Upper lobe of left lung (tissue), 6 donors: Measurements from ENCODE around the gene CTTN. TPM values are rescaled to one million over a fixed set of nuclear protein-coding genes. Genes with fewer than 3 reads are reported as not detected.

Source experiments
- ATAC-seq, 2 donors: fragments of 200-7000 bp; cut with Tn5 transposase; one replicate each; pipeline ENCODE4 v1.9.1; 2022; ENCODE audit warnings: mild to moderate bottlenecking in 2 of 2, moderate library complexity in 2 of 2; ENCODE audit not compliant: low FRiP score in 2 of 2
- DNase-seq, 2 donors: peaks; one replicate each; pipeline ENCODE4 v3.0.0-alpha.2; 2019 to 2020
- H3K27ac ChIP-seq, 4 donors: fragments of 200-600 bp; sonication (generic); one replicate each; pipeline ENCODE4 v1.5.1; 2016 to 2019
- H3K27me3 ChIP-seq, 4 donors: fragments of 200-600 bp; sonication (generic); one replicate each; pipeline ENCODE4 v1.5.1; 2017 to 2019
- H3K36me3 ChIP-seq, 4 donors: fragments of 200-600 bp; sonication (generic); one replicate each; pipeline ENCODE4 v1.5.1; 2016 to 2019
- H3K4me1 ChIP-seq, 4 donors: fragments of 200-600 bp; sonication (generic); one replicate each; pipeline ENCODE4 v1.5.1; 2018 to 2019
- H3K4me3 ChIP-seq, 4 donors: fragments of 200-600 bp; sonication (generic); one replicate each; pipeline ENCODE4 v1.5.1; 2017 to 2019; ENCODE audit warnings: mild to moderate bottlenecking in 2 of 4, moderate library complexity in 1 of 4
- H3K9me3 ChIP-seq, 4 donors: fragments of 200-600 bp; sonication (generic); one replicate each; pipeline ENCODE4 v1.5.1; 2018 to 2019
- EP300 ChIP-seq, 4 donors: sonication (generic); formaldehyde crosslinking; IDR thresholded peaks; one replicate each; pipeline ENCODE4 v1.5.1; 2017; ENCODE audit warnings: antibody characterized with exemption in 4 of 4, control low read depth in 2 of 4
- POLR2A ChIP-seq, 4 donors: fragments of 450-650 bp; IDR thresholded peaks; one replicate each; pipeline ENCODE4 v1.5.1; 2016 to 2017; ENCODE audit warnings: antibody characterized with exemption in 4 of 4, mild to moderate bottlenecking in 2 of 4
- POLR2AphosphoS5 ChIP-seq, 2 donors: sonication (generic); formaldehyde crosslinking; IDR thresholded peaks; one replicate each; pipeline ENCODE4 v1.5.1; 2017; ENCODE audit warnings: antibody characterized with exemption in 2 of 2
- WGBS, 2 donors: methylation state at CpG; one replicate each; pipeline ENCODE4 v1.1.5; 2017 to 2018; 5-methylcytosine and 5-hydroxymethylcytosine counted together
- total RNA-seq, 6 donors: library from RNA; depleted of rRNA in 4 of 6; stranded (reverse); fragments of >200 nt in 4 of 6; gene quantifications; one replicate each; pipeline versions ENCODE4 v1.1.0 to v1.2.1, GENCODE V29; 2016 to 2021
- TF ChIP-seq, protein P1 (sequence below), 6 experiments: fragments of 450-650 bp in 4 of 6; fragments of 200-600 bp in 2 of 6; sonication (generic) in 2 of 6; IDR thresholded peaks; one replicate each; pipeline ENCODE4 v1.5.1; 2016 to 2019; ENCODE audit warnings: antibody characterized with exemption in 6 of 6
- donor health status: DM: no; HTN: no; CAD: no; lungs with moderate emphysema.
- donor health status: DM: no; HTN: yes; CAD: no; lungs with severe emphysema.

The CTTN gene
- total RNA-seq, 6 donors from 2014 or later, result 175 to 413 (median 218) TPM

DNA sequence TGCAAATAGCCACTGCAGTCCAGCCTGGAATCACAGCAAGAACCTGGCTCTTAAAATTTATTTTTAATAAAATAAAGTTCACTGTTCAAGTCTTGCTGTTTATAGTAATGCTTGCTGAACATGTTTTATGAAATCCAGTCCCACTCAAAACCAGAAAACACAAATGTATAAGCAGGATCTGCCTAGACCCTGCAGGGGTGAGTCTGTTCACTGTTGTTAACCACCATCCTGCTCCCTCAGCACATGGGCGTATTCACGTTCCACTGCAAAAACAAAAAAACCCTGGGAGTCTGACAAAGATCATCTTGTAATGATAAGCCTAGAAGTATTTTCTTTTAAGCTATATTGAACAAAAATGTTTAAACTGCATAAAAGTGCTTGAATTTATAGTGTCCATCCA is 45.0 kb upstream of the CTTN start:
- peaks cover 24 to 87% (median 56%) of the 10 kb centered on the region in 4 donors for H3K36me3 ChIP-seq
- no peaks in the 10 kb centered on the region for H3K27me3 ChIP-seq
- no peak overlapping the region for H3K4me3 ChIP-seq
- no peak overlapping the region for H3K27ac ChIP-seq
- DNase-seq, result no peak
- no peaks in the 10 kb centered on the region for H3K4me1 ChIP-seq
- TF ChIP-seq, protein P1, sequence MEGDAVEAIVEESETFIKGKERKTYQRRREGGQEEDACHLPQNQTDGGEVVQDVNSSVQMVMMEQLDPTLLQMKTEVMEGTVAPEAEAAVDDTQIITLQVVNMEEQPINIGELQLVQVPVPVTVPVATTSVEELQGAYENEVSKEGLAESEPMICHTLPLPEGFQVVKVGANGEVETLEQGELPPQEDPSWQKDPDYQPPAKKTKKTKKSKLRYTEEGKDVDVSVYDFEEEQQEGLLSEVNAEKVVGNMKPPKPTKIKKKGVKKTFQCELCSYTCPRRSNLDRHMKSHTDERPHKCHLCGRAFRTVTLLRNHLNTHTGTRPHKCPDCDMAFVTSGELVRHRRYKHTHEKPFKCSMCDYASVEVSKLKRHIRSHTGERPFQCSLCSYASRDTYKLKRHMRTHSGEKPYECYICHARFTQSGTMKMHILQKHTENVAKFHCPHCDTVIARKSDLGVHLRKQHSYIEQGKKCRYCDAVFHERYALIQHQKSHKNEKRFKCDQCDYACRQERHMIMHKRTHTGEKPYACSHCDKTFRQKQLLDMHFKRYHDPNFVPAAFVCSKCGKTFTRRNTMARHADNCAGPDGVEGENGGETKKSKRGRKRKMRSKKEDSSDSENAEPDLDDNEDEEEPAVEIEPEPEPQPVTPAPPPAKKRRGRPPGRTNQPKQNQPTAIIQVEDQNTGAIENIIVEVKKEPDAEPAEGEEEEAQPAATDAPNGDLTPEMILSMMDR (IDR thresholded peaks at IDR 0.05), result no peak
- no peak for TF ChIP-seq POLR2A (IDR thresholded peaks at IDR 0.05)
- no peak for TF ChIP-seq EP300 (IDR thresholded peaks at IDR 0.05)
- TF ChIP-seq POLR2AphosphoS5 (IDR thresholded peaks at IDR 0.05), result no peak
- 92 to 93% methylated on average over 2 of the region's 2 CpGs for WGBS, 2 donors
- no peak for ATAC-seq
- H3K9me3 ChIP-seq, result no peaks in the 10 kb centered on the region

DNA sequence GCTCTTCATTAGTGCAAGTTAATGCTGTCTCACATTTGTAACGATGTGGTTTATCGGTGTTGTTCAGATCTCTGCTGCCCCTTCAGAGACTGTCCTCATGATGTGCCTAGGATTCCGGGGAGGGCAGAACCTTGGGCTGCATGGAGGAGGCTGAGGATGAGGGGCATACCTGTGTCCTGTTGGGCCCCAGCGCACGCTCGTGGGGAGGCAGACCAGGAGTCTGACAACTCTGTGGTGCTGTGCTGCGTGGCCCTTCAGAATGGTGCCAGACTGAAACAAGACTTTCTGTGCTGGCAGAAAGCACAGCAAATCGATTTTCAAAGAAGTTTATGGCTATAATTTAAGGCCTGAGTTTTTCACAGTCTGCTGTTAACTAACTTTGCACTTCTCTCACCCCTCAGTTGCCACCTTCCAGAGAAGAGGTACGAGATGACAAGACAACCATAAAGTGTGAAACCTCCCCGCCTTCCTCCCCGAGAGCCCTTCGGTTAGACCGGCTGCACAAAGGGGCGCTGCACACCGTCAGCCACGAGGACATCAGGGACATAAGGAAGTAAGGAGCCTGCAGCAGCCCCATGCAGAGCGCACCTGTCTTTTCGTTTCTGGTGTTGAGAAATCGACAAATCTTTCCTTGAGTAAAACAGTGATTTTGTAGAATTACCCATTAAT is 44.3 kb upstream of the CTTN start:
- ATAC-seq, result no peak
- TF ChIP-seq EP300 (IDR thresholded peaks at IDR 0.05) (no peak), POLR2AphosphoS5 (IDR thresholded peaks at IDR 0.05) (no peak)
- TF ChIP-seq, protein P1 (IDR thresholded peaks at IDR 0.05), result no peak

DNA sequence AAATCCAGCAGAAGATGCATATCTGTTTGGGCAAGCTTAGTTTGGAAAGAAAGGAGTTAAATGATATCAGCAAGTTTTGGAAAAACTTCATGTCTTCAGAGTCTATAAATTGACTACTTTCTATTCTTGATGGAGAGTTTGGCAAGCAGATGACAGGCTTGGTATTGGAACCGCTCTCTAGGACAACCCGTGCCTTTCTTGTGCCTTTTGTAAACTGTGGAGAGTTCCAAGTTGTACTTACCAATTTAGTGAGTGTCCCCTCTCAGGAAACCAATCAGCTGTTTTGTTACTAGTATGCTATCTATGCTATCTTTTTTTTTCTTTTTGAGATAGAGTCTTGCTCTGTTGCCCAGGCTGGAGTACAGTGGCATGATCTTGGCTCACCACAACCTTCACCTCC is 43.7 kb upstream of the CTTN start:
- TF ChIP-seq POLR2A (IDR thresholded peaks at IDR 0.05) (no peak), POLR2AphosphoS5 (IDR thresholded peaks at IDR 0.05) (no peak), EP300 (IDR thresholded peaks at IDR 0.05) (no peak)
- TF ChIP-seq, protein P1 (IDR thresholded peaks at IDR 0.05), result no peak
- Histone ChIP-seq H3K9me3 (no peaks in the 10 kb centered on the region), H3K27me3 (no peaks in the 10 kb centered on the region), H3K27ac (no peak overlapping the region), H3K36me3 (peaks cover 18 to 87% (median 56%) of the 10 kb centered on the region in 4 donors), H3K4me3 (no peak overlapping the region), H3K4me1 (no peaks in the 10 kb centered on the region)
- DNase-seq (no peak), ATAC-seq (no peak)
- 83 to 98% methylated on average over 2 of the region's 2 CpGs for WGBS, 2 donors

More for the DNA sequence above, 44.3 kb upstream of the CTTN start:
- peaks cover 23 to 87% (median 55%) of the 10 kb centered on the region in 4 donors for H3K36me3 ChIP-seq
- H3K4me3 ChIP-seq, result no peak overlapping the region
- no peaks in the 10 kb centered on the region for H3K4me1 ChIP-seq
- H3K27me3 ChIP-seq, result no peaks in the 10 kb centered on the region
- no peak for DNase-seq
- WGBS, 2 donors, result 88 to 91% methylated on average over 17 to 19 of the region's 19 CpGs
- no peaks in the 10 kb centered on the region for H3K9me3 ChIP-seq
- no peak overlapping the region for H3K27ac ChIP-seq

DNA sequence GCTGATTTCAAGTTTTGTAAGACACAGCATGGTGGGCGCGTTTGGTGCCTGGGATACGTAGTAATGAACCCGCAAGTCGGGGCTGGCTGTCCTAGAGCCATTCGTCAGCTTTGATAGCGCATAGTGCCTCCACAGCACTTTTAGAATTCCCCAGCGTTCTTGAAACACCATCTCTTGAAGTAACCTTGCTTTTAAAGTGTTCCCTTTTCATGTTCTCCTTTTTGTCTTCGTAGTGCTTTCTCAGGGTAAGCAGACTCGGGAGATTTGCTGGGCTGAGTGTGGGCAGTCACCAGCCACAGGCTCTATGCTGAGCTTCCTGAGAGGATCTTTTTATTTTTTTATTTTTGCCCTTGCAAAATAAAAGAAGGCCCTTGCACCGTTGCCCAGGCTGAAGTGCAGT is 39.6 kb upstream of the CTTN start:
- TF ChIP-seq, protein P1 (IDR thresholded peaks at IDR 0.05), result no peak
- no peak for TF ChIP-seq EP300 (IDR thresholded peaks at IDR 0.05)
- TF ChIP-seq POLR2A (IDR thresholded peaks at IDR 0.05), result no peak
- H3K4me1 ChIP-seq, result no peaks in the 10 kb centered on the region
- H3K36me3 ChIP-seq, result peaks cover 23 to 97% (median 74%) of the 10 kb centered on the region in 4 donors
- no peaks in the 10 kb centered on the region for H3K9me3 ChIP-seq
- no peaks in the 10 kb centered on the region for H3K27me3 ChIP-seq
- ATAC-seq (peak in 1 of 2 donors; percentile 64), DNase-seq (no peak)
- no peak overlapping the region for H3K4me3 ChIP-seq
- 68 to 85% methylated on average over 11 of the region's 11 CpGs for WGBS, 2 donors
- peak overlapping the region in 2 of 4 donors; percentile 10 to 21 for H3K27ac ChIP-seq
